HG03342 (cell line): ENCODE data around the gene UGT1A5.

ENCODE experiments used
- ATAC-seq: cut with Tn5 transposase; IDR thresholded peaks from one replicate; pipeline ENCODE4 v1.9.1; 2021; ENCODE audit warnings: mild to moderate bottlenecking, moderate library complexity; ENCODE audit not compliant: unreplicated experiment

UGT1A5 gene

GRCh38 chr2:233712611-233713261 is at the start of gene UGT1A5:
TSS of gene UGT1A5 (plus strand) at chr2:233712907. CDS start at chr2:233712992, 85 bp downstream.
- ATAC-seq = no peak

- ATAC-seq = no peak
Measured at GRCh38 chr2:233663911-233664310, 48.8 kb upstream of the UGT1A5 start.

- ATAC-seq = no peak
Measured at GRCh38 chr2:233668605-233669260, 44.0 kb upstream of the UGT1A5 start.

GRCh38 chr2:233671290-233672161 is 41.2 kb upstream of the UGT1A5 start, which contains the start of gene UGT1A9:
TSS of gene UGT1A9 (plus strand) at chr2:233671898. CDS start at chr2:233671935, 37 bp downstream.
- no peak for ATAC-seq

- ATAC-seq = no peak
Measured at GRCh38 chr2:233672886-233673285, 39.8 kb upstream of the UGT1A5 start.

GRCh38 chr2:233673896-233674295 is 38.8 kb upstream of the UGT1A5 start:
- no peak for ATAC-seq

- ATAC-seq = no peak
Measured at GRCh38 chr2:233674314-233674713, 38.4 kb upstream of the UGT1A5 start.

- no peak for ATAC-seq
Measured at GRCh38 chr2:233674995-233675394, 37.7 kb upstream of the UGT1A5 start.

GRCh38 chr2:233676046-233676445 is 36.7 kb upstream of the UGT1A5 start:
- no peak for ATAC-seq

- no peak for ATAC-seq
Measured at GRCh38 chr2:233679196-233679595, 33.5 kb upstream of the UGT1A5 start.

- ATAC-seq = no peak
Measured at GRCh38 chr2:233680361-233681045, 32.2 kb upstream of the UGT1A5 start.

GRCh38 chr2:233681521-233682099 is 31.1 kb upstream of the UGT1A5 start, which contains the start of gene UGT1A7:
TSS of gene UGT1A7 (plus strand) at chr2:233681901. CDS start at chr2:233681938, 37 bp downstream.
- no peak for ATAC-seq

- ATAC-seq = no peak
Measured at GRCh38 chr2:233684640-233685039, 28.1 kb upstream of the UGT1A5 start.

GRCh38 chr2:233686928-233687327 is 25.8 kb upstream of the UGT1A5 start:
- ATAC-seq = no peak

- no peak for ATAC-seq
Measured at GRCh38 chr2:233688341-233688740, 24.4 kb upstream of the UGT1A5 start.

GRCh38 chr2:233689031-233689430 is 23.7 kb upstream of the UGT1A5 start:
- ATAC-seq = no peak

GRCh38 chr2:233689501-233689900 is 23.2 kb upstream of the UGT1A5 start:
- no peak for ATAC-seq

GRCh38 chr2:233690444-233690843 is 22.3 kb upstream of the UGT1A5 start:
- ATAC-seq = no peak

- no peak for ATAC-seq
Measured at GRCh38 chr2:233691443-233692433, 21.0 kb upstream of the UGT1A5 start.
